H1 (cell line): ENCODE results near the gene VTI1B. TPM values are rescaled to one million over a fixed set of nuclear protein-coding genes. Genes with fewer than 3 reads are reported as not detected.

Experiments used
- FOSL1 ChIP-seq: IDR thresholded peaks from 2 replicates; pipeline ENCODE4 v1.6.1; 2011; ENCODE audit warnings: mild to moderate bottlenecking, low read depth, low read length, moderate library complexity; ENCODE audit not compliant: insufficient read depth
- HDAC2 ChIP-seq, 2 experiments: fragments of 300-600 bp in 1 of 2; sonication (generic) in 1 of 2; IDR thresholded peaks; 2 replicates each; pipeline ENCODE4 v1.6.1; 2011 to 2012; ENCODE audit warnings: low read depth in 2 of 2, low read length in 2 of 2, mild to moderate bottlenecking in 2 of 2, moderate library complexity in 2 of 2, borderline replicate concordance in 1 of 2, inconsistent platforms in 1 of 2
- HDAC6 ChIP-seq: IDR thresholded peaks from one replicate; pipeline ENCODE4 v1.7.1; 2012; ENCODE audit warnings: low read depth, mild to moderate bottlenecking, inconsistent platforms, low read length, moderate library complexity
- KDM5A ChIP-seq: fragments of 200-600 bp; IDR thresholded peaks from 2 replicates; pipeline ENCODE4 v1.7.1; 2012; ENCODE audit warnings: mild to moderate bottlenecking, low read length, inconsistent platforms, mixed read lengths
- MAFK ChIP-seq: IDR thresholded peaks from 2 replicates; pipeline ENCODE4 v1.6.1; 2012; ENCODE audit warnings: low read depth, mild to moderate bottlenecking, improper control_type of control experiment, low read length
- POLR2AphosphoS5 ChIP-seq: IDR thresholded peaks from 2 replicates; pipeline ENCODE4 v1.6.1; 2011; ENCODE audit warnings: low read depth, low read length
- RAD21 ChIP-seq, 2 experiments: IDR thresholded peaks in 1 of 2; conservative IDR thresholded peaks in 1 of 2; 2 replicates each; pipeline ENCODE4 v1.6.1; 2011; ENCODE audit warnings: low read depth in 2 of 2, low read length in 2 of 2, improper control_type of control experiment in 1 of 2, inconsistent platforms in 1 of 2, mild to moderate bottlenecking in 1 of 2, moderate library complexity in 1 of 2
- RXRA ChIP-seq: IDR thresholded peaks from 2 replicates; pipeline ENCODE4 v1.6.1; 2011; ENCODE audit warnings: low read depth, mild to moderate bottlenecking, low read length, moderate library complexity; ENCODE audit not compliant: insufficient read depth
- SIX5 ChIP-seq: IDR thresholded peaks from 2 replicates; pipeline ENCODE4 v1.6.1; 2011; ENCODE audit warnings: mild to moderate bottlenecking, low read depth, low read length
- SP4 ChIP-seq: IDR thresholded peaks from 2 replicates; pipeline ENCODE4 v1.6.1; 2012; ENCODE audit warnings: low read length, inconsistent platforms
- polyA plus RNA-seq, 7 experiments: library from polyadenylated mRNA; depleted of rRNA in 3 of 7; stranded (reverse) in 5 of 7; unstranded in 2 of 7; fragments of >200 nt in 5 of 7; fragments of 200-250 nt in 2 of 7; gene quantifications; 1 replicate in 5 of 7; 2 replicates in 1 of 7; 4 replicates in 1 of 7; pipeline versions ENCODE4 v1.2.1 to v1.2.3, GENCODE V29; 2011 to 2013; ENCODE audit warnings: missing spikeins in 2 of 7, mixed read lengths in 2 of 7
- total RNA-seq: library from RNA; stranded (reverse); fragmentation: NEBNext Ultra II Directional; extraction: Animal tissue kit (Norgen Biotek cat#: 25700); gene quantifications from 2 replicates; pipeline ENCODE4 v1.2.1, GENCODE V29; 2021
- TF ChIP-seq, protein P1 (sequence below): fragments of 300-600 bp; sonication (generic); IDR thresholded peaks from 2 replicates; pipeline ENCODE4 v1.7.1; 2012; ENCODE audit warnings: low read length, moderate library complexity, mild to moderate bottlenecking, inconsistent platforms; ENCODE audit not compliant: insufficient replicate concordance
- TF ChIP-seq, protein P2 (sequence below): IDR thresholded peaks from 2 replicates; pipeline ENCODE4 v1.6.1; 2012; ENCODE audit warnings: inconsistent platforms

Gene VTI1B
- total and polyA plus RNA-seq, 2 of the 8 experiments (the other 6 are each of a cell fraction or from before 2014, with no cell fraction given), result 28.1 to 98.7 TPM

DNA sequence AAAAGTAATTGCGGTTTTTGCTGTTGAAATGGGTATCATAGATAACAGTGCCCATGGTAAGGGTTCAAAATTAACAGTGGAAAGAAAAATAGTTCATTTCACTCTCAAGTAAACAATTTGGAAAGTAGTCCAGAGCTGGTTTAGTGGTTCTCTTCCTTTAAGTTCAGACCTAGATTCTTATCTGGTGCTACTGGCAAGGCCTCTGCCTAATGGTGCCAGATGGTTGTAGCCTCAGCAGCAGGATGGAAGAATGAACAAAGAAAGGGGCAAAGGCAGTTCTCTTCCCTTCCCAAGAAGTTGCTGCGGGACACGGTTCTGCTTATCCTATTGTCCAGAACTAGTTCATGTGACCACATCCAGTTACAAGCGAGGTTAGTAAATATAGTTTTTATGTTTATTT is 44.2 kb downstream of the VTI1B start (continued):
- TF ChIP-seq, protein P1, sequence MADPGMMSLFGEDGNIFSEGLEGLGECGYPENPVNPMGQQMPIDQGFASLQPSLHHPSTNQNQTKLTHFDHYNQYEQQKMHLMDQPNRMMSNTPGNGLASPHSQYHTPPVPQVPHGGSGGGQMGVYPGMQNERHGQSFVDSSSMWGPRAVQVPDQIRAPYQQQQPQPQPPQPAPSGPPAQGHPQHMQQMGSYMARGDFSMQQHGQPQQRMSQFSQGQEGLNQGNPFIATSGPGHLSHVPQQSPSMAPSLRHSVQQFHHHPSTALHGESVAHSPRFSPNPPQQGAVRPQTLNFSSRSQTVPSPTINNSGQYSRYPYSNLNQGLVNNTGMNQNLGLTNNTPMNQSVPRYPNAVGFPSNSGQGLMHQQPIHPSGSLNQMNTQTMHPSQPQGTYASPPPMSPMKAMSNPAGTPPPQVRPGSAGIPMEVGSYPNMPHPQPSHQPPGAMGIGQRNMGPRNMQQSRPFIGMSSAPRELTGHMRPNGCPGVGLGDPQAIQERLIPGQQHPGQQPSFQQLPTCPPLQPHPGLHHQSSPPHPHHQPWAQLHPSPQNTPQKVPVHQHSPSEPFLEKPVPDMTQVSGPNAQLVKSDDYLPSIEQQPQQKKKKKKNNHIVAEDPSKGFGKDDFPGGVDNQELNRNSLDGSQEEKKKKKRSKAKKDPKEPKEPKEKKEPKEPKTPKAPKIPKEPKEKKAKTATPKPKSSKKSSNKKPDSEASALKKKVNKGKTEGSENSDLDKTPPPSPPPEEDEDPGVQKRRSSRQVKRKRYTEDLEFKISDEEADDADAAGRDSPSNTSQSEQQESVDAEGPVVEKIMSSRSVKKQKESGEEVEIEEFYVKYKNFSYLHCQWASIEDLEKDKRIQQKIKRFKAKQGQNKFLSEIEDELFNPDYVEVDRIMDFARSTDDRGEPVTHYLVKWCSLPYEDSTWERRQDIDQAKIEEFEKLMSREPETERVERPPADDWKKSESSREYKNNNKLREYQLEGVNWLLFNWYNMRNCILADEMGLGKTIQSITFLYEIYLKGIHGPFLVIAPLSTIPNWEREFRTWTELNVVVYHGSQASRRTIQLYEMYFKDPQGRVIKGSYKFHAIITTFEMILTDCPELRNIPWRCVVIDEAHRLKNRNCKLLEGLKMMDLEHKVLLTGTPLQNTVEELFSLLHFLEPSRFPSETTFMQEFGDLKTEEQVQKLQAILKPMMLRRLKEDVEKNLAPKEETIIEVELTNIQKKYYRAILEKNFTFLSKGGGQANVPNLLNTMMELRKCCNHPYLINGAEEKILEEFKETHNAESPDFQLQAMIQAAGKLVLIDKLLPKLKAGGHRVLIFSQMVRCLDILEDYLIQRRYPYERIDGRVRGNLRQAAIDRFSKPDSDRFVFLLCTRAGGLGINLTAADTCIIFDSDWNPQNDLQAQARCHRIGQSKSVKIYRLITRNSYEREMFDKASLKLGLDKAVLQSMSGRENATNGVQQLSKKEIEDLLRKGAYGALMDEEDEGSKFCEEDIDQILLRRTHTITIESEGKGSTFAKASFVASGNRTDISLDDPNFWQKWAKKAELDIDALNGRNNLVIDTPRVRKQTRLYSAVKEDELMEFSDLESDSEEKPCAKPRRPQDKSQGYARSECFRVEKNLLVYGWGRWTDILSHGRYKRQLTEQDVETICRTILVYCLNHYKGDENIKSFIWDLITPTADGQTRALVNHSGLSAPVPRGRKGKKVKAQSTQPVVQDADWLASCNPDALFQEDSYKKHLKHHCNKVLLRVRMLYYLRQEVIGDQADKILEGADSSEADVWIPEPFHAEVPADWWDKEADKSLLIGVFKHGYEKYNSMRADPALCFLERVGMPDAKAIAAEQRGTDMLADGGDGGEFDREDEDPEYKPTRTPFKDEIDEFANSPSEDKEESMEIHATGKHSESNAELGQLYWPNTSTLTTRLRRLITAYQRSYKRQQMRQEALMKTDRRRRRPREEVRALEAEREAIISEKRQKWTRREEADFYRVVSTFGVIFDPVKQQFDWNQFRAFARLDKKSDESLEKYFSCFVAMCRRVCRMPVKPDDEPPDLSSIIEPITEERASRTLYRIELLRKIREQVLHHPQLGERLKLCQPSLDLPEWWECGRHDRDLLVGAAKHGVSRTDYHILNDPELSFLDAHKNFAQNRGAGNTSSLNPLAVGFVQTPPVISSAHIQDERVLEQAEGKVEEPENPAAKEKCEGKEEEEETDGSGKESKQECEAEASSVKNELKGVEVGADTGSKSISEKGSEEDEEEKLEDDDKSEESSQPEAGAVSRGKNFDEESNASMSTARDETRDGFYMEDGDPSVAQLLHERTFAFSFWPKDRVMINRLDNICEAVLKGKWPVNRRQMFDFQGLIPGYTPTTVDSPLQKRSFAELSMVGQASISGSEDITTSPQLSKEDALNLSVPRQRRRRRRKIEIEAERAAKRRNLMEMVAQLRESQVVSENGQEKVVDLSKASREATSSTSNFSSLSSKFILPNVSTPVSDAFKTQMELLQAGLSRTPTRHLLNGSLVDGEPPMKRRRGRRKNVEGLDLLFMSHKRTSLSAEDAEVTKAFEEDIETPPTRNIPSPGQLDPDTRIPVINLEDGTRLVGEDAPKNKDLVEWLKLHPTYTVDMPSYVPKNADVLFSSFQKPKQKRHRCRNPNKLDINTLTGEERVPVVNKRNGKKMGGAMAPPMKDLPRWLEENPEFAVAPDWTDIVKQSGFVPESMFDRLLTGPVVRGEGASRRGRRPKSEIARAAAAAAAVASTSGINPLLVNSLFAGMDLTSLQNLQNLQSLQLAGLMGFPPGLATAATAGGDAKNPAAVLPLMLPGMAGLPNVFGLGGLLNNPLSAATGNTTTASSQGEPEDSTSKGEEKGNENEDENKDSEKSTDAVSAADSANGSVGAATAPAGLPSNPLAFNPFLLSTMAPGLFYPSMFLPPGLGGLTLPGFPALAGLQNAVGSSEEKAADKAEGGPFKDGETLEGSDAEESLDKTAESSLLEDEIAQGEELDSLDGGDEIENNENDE, result no peak
- TF ChIP-seq RXRA, result no peak
- no peak for TF ChIP-seq HDAC6
- no peak for TF ChIP-seq FOSL1
- TF ChIP-seq KDM5A, result no peak
- TF ChIP-seq MAFK, result no peak
- no peak for TF ChIP-seq HDAC2 (IDR thresholded peaks at IDR 0.05; ENCODE audit: borderline replicate concordance in 1 of 2, low read depth in 2 of 2, low read length in 2 of 2)
- no peak for TF ChIP-seq SIX5
- TF ChIP-seq, protein P2, sequence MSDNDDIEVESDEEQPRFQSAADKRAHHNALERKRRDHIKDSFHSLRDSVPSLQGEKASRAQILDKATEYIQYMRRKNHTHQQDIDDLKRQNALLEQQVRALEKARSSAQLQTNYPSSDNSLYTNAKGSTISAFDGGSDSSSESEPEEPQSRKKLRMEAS, result no peak
- TF ChIP-seq RAD21 (IDR thresholded peaks at IDR 0.05 in 1 of 2, conservative IDR thresholded peaks at IDR 0.05 in 1 of 2; ENCODE audit: low read depth in 2 of 2, low read length in 2 of 2), result no peak
- no peak for TF ChIP-seq SP4
- TF ChIP-seq POLR2AphosphoS5, result no peak
